Breast epithelium (tissue), 3 donors: ENCODE results near the gene EN1.

Source experiments
- POLR2A ChIP-seq: fragments of 450-650 bp; IDR thresholded peaks from one replicate; pipeline ENCODE4 v1.6.1; 2016; ENCODE audit warnings: antibody characterized with exemption, mild to moderate bottlenecking, moderate library complexity
- POLR2AphosphoS5 ChIP-seq, 3 donors: sonication (generic); formaldehyde crosslinking; IDR thresholded peaks; one replicate each; pipeline ENCODE4 v1.6.1; 2017; ENCODE audit warnings: antibody characterized with exemption in 3 of 3
- TF ChIP-seq, protein P1 (sequence below), 3 donors: fragments of 450-650 bp; IDR thresholded peaks; one replicate each; pipeline ENCODE4 v1.5.1; 2016 to 2017; ENCODE audit warnings: antibody characterized with exemption in 3 of 3, mild to moderate bottlenecking in 3 of 3, moderate library complexity in 3 of 3

DNA sequence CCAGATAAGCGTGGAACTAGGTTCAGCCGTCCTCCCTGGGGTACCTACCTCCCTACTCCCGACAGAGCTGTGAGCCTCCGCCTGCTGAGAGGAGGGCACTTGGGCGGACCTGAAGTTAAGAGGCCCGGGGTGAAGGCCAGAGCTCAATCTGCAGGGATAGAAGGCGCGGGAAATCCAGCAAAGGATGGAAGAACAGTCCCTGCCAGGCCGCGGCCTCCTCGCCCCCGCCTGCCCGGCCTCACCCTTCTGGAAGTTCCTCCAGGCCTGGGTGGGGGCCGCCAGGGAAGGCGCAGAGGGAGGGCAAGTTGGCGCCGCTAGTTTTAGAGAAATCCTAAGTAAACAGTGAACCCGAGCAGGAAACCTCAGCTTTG is 13.0 kb downstream of the EN1 start:
- TF ChIP-seq, protein P1, sequence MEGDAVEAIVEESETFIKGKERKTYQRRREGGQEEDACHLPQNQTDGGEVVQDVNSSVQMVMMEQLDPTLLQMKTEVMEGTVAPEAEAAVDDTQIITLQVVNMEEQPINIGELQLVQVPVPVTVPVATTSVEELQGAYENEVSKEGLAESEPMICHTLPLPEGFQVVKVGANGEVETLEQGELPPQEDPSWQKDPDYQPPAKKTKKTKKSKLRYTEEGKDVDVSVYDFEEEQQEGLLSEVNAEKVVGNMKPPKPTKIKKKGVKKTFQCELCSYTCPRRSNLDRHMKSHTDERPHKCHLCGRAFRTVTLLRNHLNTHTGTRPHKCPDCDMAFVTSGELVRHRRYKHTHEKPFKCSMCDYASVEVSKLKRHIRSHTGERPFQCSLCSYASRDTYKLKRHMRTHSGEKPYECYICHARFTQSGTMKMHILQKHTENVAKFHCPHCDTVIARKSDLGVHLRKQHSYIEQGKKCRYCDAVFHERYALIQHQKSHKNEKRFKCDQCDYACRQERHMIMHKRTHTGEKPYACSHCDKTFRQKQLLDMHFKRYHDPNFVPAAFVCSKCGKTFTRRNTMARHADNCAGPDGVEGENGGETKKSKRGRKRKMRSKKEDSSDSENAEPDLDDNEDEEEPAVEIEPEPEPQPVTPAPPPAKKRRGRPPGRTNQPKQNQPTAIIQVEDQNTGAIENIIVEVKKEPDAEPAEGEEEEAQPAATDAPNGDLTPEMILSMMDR (IDR thresholded peaks at IDR 0.05) = no peak
- TF ChIP-seq POLR2A (no peak), POLR2AphosphoS5 (IDR thresholded peaks at IDR 0.05) (no peak)
